Spleen (tissue), 7 donors: ENCODE measurements around the gene PREP.

Experiments
- POLR2AphosphoS5 ChIP-seq, 3 donors: sonication (generic); formaldehyde crosslinking; IDR thresholded peaks; one replicate each; pipeline ENCODE4 v1.5.1; 2017; ENCODE audit warnings: antibody characterized with exemption in 3 of 3
- TF ChIP-seq, protein P1 (sequence below), 11 experiments: fragments of 200-600 bp in 7 of 11; fragments of 450-650 bp in 4 of 11; sonication (generic) in 4 of 11; IDR thresholded peaks in 8 of 11; conservative IDR thresholded peaks in 3 of 11; 1 replicate in 7 of 11; 2 replicates in 4 of 11; pipeline versions ENCODE4 v1.4.0 to v1.8.0; 2016 to 2021; ENCODE audit warnings: antibody characterized with exemption in 11 of 11, inconsistent platforms in 4 of 11, mild to moderate bottlenecking in 1 of 11
- donor health status: DM: no; HTN: no; CAD: no; lungs with moderate emphysema.
- donor health status: DM: no; HTN: no; CAD: no.
- donor health status: DM: no; HTN: no; CAD: no.

GRCh38 chr6:105372849-105373182 lies 30.1 kb downstream of the PREP start:
- TF ChIP-seq, protein P1, sequence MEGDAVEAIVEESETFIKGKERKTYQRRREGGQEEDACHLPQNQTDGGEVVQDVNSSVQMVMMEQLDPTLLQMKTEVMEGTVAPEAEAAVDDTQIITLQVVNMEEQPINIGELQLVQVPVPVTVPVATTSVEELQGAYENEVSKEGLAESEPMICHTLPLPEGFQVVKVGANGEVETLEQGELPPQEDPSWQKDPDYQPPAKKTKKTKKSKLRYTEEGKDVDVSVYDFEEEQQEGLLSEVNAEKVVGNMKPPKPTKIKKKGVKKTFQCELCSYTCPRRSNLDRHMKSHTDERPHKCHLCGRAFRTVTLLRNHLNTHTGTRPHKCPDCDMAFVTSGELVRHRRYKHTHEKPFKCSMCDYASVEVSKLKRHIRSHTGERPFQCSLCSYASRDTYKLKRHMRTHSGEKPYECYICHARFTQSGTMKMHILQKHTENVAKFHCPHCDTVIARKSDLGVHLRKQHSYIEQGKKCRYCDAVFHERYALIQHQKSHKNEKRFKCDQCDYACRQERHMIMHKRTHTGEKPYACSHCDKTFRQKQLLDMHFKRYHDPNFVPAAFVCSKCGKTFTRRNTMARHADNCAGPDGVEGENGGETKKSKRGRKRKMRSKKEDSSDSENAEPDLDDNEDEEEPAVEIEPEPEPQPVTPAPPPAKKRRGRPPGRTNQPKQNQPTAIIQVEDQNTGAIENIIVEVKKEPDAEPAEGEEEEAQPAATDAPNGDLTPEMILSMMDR (IDR thresholded peaks at IDR 0.05 in 8 of 11, conservative IDR thresholded peaks at IDR 0.05 in 3 of 11): no peak
- TF ChIP-seq POLR2AphosphoS5 (IDR thresholded peaks at IDR 0.05): no peak
